ENCODE measurements around the gene UBE2E2.

GRCh38 chr3:23494967-23495366, 291.8 kb downstream of the UBE2E2 start:
- TF ChIP-seq, protein P1, sequence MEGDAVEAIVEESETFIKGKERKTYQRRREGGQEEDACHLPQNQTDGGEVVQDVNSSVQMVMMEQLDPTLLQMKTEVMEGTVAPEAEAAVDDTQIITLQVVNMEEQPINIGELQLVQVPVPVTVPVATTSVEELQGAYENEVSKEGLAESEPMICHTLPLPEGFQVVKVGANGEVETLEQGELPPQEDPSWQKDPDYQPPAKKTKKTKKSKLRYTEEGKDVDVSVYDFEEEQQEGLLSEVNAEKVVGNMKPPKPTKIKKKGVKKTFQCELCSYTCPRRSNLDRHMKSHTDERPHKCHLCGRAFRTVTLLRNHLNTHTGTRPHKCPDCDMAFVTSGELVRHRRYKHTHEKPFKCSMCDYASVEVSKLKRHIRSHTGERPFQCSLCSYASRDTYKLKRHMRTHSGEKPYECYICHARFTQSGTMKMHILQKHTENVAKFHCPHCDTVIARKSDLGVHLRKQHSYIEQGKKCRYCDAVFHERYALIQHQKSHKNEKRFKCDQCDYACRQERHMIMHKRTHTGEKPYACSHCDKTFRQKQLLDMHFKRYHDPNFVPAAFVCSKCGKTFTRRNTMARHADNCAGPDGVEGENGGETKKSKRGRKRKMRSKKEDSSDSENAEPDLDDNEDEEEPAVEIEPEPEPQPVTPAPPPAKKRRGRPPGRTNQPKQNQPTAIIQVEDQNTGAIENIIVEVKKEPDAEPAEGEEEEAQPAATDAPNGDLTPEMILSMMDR (conservative IDR thresholded peaks at IDR 0.05 in 1 of 2, IDR thresholded peaks at IDR 0.05 in 1 of 2; ENCODE audit: extremely low read depth in 1 of 2, insufficient read depth in 1 of 2, low read depth in 1 of 2, low read length in 2 of 2) = no peak
- TF ChIP-seq EZH2 (IDR thresholded peaks at IDR 0.05; ENCODE audit: borderline replicate concordance, low read length) = no peak
